HG03460 (cell line): ENCODE results near the gene ERVFRD-1.
"Not testable (repeated sequence)": the region's sequence is repeated elsewhere in the genome, so short reads cannot be mapped to it uniquely, and the experiment has no call there.

ENCODE experiments used
- ATAC-seq: cut with Tn5 transposase; IDR thresholded peaks from one replicate; pipeline ENCODE4 v1.9.1; 2021; ENCODE audit not compliant: unreplicated experiment

The ERVFRD-1 gene

GRCh38 chr6:11129908-11130565, 18.5 kb upstream of the ERVFRD-1 start:
- no peak for ATAC-seq

- ATAC-seq: no peak
Observed at GRCh38 chr6:11128608-11129007, 17.1 kb upstream of the ERVFRD-1 start.

- no peak for ATAC-seq
Observed at GRCh38 chr6:11126876-11127275, 15.4 kb upstream of the ERVFRD-1 start.

- ATAC-seq: no peak
Observed at GRCh38 chr6:11123978-11124377, 12.5 kb upstream of the ERVFRD-1 start.

- ATAC-seq: no peak
Observed at GRCh38 chr6:11122380-11122779, 10.9 kb upstream of the ERVFRD-1 start.

GRCh38 chr6:11121851-11122250, 10.3 kb upstream of the ERVFRD-1 start:
- ATAC-seq: no peak

GRCh38 chr6:11120271-11121005, 8.9 kb upstream of the ERVFRD-1 start:
- ATAC-seq: no peak

GRCh38 chr6:11115808-11116536, 4.4 kb upstream of the ERVFRD-1 start:
- not testable (repeated sequence) for ATAC-seq

- ATAC-seq: no peak
Observed at GRCh38 chr6:11113038-11113437, 1.5 kb upstream of the ERVFRD-1 start.

- no peak for ATAC-seq
Observed at GRCh38 chr6:11111769-11112437, 378 bp upstream of the ERVFRD-1 start.

- no peak for ATAC-seq
Observed at GRCh38 chr6:11108726-11109125, 2.8 kb downstream of the ERVFRD-1 start.

- ATAC-seq: no peak
Observed at GRCh38 chr6:11103065-11103464, 8.5 kb downstream of the ERVFRD-1 start.

- ATAC-seq: no peak
Observed at GRCh38 chr6:11101417-11101816, 10.1 kb downstream of the ERVFRD-1 start.

- no peak for ATAC-seq
Observed at GRCh38 chr6:11098004-11098403, 13.5 kb downstream of the ERVFRD-1 start.

GRCh38 chr6:11097476-11097875, 14.0 kb downstream of the ERVFRD-1 start:
- no peak for ATAC-seq

- ATAC-seq: no peak
Observed at GRCh38 chr6:11096109-11096508, 15.4 kb downstream of the ERVFRD-1 start.

- ATAC-seq: no peak
Observed at GRCh38 chr6:11094941-11095340, 16.6 kb downstream of the ERVFRD-1 start.

- peak; percentile 41 for ATAC-seq
Observed at GRCh38 chr6:11094411-11094851, 17.1 kb downstream of the ERVFRD-1 start.

GRCh38 chr6:11093626-11094410, 17.7 kb downstream of the ERVFRD-1 start, which contains the start of gene SMIM13:
SMIM13 (plus strand) TSS chr6:11093834; CDS start chr6:11094314, 480 bp downstream.
- ATAC-seq: peak; percentile 86

GRCh38 chr6:11093376-11093625, 18.2 kb downstream of the ERVFRD-1 start:
- peak; percentile 13 for ATAC-seq
